GM21529 (cell line): ENCODE data around the gene RGS10.
"Not testable (repeated sequence)": the region's sequence is repeated elsewhere in the genome, so short reads cannot be mapped to it uniquely, and the experiment has no call there.

ENCODE experiments used
- ATAC-seq: cut with Tn5 transposase; IDR thresholded peaks from one replicate; pipeline ENCODE4 v1.9.1; 2021; ENCODE audit not compliant: unreplicated experiment

RGS10 gene, protein sequence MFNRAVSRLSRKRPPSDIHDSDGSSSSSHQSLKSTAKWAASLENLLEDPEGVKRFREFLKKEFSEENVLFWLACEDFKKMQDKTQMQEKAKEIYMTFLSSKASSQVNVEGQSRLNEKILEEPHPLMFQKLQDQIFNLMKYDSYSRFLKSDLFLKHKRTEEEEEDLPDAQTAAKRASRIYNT

DNA sequence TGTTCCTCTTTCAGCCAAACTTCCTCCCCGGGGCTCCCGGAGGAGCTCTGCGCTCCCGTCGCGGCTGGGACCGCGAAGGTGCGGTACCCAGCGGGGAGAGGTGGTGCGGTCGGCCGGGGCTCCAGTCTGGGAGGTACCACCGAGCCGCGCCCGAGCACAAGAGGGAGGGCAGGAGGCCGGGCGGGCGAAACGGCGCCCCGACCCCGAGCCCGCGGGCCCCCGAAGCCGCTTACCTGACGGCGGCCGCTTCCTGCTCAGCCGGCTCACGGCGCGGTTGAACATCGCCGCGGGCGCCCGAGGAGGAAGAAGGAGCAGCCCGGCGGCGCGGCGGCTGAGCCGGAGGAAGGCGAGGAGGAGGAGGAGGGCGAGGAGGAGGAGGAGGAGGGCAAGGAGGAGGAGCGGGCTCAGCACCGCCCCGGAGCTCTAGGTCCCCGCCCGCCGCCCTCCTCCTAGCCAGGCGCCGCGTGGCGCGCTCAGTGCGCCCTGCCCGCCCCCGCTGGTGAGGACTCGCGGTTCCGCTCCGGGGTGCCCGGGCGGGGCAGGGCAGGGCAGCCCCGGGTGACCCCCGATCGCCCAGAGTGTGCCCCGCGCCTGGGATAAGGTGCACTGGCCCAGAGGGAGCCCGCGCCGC, at the start of gene RGS10:
TSS of gene RGS10 (minus strand) at position 363 of the 631 bp plus-strand sequence. CDS start at position 282, 81 bp downstream.
- ATAC-seq = peak; percentile 76

DNA sequence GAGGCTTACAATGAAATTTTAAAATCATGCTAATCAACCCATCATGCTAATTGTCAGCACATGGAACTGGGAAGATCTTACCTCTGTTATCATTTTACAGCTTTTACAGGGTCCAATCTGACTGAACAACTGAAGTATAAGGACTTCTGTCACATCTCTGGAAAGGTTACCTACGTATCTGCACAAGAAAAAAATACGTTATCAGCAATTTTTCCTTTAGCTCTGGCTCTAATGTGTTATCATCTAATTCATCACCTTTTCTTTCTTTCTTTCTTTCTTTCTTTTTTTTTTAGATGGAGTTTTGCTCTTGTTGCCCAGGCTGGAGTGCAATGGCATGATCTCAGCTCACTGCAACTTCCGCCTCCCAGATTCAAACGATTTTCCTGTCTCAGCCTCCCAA, 45.6 kb upstream of the RGS10 start:
- ATAC-seq = no peak

DNA sequence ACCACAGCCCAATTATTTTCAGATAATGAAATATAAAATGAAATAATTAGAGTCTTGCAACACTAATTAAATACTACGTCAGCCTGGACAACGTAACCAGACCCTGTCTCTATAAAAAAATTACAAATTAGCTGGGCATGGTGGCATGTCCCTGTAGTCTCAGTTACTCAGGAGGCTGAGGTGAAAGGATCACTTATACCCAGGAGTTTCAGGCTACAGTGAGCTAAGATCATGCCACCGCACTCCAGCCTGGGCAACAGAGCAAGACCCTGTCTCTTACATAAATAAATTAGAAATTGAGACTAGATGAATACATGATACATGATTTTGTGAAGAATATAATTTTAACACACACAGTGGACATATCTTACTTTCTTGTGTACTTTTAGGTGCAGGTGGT, 35.8 kb upstream of the RGS10 start:
- ATAC-seq = no peak

DNA sequence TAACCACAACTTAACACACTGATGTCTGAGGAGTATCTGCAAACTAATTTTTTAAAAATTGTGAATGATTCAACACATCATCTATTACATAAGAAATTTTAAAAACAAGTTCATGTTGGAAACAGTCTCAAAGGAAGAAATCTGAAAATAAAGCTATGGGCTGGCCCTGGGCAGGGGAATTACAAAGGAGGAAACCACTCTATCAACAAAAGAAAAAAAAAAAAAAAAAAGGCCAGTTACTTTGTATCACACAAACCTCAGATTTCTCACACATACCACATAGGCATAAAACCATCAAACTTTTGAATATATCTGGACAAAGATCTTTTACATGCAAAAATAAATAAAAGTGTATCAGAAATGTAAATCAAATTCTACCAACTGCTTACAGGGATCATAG, 33.5 kb upstream of the RGS10 start:
- ATAC-seq = no peak

DNA sequence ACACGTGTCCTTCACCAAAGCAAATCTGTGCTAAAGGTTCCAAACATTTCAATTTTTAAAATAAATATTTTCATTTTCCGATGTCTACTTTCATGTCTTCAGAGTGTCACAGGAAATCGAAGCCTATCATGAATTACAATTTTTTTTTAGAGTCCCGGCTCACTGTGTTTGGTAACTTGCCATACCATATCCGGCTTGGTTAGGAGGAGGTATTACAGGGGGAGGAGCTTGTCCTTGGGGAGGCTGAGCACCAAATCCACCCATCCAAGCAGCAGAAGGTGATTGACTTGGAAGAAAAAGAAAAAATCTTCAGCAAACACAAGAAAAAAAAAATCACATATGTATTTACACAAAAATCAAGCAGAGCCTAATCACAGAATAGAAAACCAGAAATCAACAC, 33.0 kb upstream of the RGS10 start:
- no peak for ATAC-seq

DNA sequence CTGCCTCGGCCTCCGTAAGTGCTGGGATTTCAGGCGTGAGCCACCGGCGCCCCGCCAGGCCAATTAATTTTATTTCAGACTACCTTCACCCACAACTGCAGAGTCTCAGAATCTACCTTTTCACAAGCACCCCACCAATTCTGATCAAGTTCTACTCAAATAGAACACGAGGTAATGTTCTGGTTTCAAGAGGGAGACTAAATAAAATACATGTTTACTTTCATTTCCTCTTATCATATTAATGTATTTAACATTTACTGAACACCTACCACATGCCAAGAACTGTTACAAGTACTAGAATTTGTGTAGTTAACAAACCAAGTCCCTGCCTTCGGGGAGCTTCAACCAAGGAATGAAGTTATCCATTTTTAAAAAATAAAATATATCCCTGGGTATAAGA, 25.5 kb upstream of the RGS10 start:
- ATAC-seq = no peak

DNA sequence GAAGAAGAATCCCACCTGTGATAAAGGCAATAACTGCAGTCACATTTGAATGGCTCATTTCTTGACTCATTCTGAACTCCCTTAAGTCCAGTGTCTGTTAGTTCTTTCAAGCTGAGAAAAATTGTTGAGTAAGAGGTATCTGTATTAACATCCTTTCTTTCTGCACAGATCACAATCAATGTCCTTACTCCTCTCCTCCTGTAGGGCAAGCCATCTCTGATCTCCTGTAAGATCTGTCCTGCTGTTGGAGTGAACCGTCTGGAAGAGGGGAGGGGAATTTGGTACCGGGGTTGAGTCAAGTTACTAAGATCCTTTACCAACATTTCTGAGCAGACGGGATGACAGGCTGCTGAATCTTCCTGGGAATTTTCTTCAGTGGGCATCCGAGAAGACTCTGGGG, 19.6 kb upstream of the RGS10 start:
- no peak for ATAC-seq

DNA sequence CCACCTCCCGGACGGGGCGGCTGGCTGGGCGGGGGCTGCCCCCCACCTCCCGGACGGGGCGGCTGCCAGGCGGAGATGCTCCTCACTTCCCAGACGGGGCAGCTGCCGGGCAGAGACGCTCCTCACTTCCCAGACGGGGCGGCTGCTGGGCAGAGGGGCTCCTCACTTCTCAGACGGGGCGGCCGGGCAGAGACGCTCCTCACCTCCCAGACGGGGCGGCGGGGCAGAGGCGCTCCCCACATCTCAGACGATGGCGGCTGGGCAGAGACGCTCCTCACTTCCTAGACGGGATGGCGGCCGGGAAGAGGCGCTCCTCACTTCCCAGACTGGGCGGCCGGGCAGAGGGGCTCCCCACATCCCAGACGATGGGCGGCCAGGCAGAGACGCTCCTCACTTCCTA, 17.0 kb upstream of the RGS10 start:
- ATAC-seq = not testable (repeated sequence)

DNA sequence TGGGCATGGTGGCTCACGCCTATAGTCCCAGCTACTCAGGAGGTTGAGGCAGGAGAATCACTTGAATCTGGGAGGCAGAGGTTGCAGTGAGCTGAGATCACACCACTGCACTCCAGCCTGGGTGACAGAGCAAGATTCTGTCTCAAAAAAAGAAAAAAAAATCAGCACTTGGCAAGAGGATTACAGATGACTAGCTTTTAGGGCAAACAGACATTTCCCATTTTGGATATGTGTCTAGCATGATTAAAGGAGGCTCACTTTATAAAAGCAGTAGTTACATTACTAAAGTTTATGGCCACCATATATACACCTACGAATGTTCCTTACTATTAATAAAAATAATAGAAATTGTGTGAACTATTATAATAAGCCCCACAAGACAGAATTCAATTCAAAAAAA, 13.6 kb upstream of the RGS10 start:
- ATAC-seq = not testable (repeated sequence)

DNA sequence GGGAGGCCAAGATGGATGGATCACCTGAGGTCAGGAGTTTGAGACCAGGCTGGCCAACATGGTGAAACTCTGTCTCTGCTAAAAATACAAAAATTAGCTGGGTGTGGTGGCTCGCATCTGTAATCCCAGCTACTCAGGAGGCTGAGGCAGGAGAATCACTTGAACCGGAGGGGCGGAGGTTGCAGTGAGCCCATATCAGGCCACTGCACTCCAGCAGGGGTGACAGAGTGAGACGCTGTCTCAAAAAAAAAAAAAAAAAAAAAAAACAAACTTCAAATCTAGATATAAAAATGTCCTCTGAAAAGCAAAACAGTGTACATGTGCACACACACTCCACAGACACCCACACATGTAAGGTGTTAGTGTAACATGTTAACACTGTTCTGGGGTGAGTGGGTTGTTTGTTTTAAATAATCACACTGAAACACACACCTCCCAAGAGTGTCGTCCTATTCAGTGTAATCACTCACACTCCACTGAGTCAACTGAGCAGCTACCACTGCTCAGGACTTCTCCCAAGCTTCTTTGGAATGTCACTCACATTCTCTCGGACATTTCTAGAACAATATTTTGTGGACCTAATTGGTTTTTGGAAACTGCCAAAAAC, 12.8 kb upstream of the RGS10 start:
- ATAC-seq = no peak

DNA sequence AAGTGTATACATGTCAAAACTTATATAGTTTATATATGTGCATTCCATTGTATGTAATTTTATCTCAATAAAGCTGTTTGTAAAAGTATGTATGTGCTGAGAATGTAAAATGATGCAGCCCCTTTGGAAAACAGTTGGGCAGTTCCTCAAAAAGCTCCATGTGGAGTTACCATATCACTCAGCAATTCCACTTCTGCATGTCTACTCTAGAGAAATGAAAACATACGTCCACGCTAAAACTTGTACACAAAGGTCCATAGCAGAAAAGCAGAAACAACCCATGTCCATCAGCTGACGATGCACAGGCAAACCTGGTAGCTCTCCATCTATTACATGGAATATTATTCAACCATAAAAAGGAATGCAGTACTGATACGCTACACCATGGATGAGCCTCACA, 8.3 kb upstream of the RGS10 start:
- ATAC-seq = no peak

DNA sequence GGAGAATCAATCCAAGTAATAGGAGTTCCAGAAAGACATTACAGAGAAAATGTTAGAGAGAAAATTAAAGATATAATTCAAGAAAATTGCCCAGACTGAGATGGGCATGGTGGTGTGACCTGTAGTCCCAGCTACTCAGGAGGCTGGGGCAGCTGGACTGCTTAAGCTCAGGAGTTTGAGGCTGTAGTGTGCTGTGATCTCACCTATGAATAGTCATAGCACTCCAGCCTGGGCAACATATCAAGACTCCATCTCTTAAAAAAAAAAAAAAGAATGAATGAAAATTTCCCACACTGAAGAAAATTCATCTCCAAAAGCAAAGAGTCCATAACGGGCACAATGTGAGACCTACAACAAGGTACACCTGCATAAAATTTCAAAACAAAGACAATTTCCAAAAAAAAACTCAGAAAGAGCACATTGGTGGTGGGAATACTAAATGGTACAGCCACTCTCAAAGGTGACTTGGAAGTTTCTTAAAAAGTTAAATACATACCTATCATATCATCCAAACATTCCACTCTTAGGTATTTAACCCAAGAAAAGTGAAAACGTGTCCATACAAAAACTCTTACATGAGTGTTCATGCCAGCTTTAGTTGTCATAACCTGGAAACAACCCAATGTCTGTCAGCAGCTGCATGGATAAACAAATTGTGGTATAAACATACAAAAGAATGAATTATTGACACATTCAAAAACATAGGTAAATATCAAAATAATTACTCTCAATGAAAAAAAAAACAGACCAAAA, 6.9 kb upstream of the RGS10 start:
- no peak for ATAC-seq

DNA sequence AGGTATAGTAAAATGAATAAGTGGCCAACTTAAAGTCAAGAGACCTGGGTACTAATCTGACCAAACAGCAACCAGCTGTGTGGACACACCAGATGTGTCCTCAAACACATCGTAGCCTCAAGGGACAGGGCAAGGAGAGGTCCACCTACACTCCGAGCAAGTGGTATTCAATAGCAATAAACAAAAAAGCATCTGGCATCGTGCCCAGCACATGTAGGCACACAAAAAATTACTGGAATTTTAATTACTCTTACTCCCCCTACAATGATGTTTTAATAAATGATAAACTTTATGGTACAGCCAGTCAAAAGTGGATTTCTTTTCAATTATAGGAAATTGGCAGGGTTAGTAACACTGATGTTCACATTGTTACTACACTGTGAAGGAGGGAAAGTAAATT, 3.5 kb upstream of the RGS10 start:
- ATAC-seq = no peak

DNA sequence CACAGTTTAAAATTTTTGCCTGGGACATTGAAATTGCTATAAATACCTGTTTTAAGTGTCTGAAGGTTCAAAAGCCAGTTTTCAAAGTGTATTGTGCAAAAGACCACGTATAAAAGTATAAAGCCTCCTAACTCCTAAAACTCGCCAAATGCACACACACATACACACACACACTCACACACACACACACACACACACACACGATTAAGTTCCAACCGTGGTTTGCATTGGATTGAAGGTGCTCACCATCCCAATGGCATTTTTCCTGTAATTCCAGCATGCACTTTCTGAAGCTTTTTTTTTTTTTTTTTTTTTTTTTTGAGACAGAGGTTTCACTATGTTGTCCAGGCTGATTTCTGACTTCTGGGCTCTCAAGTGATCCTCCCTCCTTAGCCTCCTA, 2.8 kb upstream of the RGS10 start:
- ATAC-seq = no peak

DNA sequence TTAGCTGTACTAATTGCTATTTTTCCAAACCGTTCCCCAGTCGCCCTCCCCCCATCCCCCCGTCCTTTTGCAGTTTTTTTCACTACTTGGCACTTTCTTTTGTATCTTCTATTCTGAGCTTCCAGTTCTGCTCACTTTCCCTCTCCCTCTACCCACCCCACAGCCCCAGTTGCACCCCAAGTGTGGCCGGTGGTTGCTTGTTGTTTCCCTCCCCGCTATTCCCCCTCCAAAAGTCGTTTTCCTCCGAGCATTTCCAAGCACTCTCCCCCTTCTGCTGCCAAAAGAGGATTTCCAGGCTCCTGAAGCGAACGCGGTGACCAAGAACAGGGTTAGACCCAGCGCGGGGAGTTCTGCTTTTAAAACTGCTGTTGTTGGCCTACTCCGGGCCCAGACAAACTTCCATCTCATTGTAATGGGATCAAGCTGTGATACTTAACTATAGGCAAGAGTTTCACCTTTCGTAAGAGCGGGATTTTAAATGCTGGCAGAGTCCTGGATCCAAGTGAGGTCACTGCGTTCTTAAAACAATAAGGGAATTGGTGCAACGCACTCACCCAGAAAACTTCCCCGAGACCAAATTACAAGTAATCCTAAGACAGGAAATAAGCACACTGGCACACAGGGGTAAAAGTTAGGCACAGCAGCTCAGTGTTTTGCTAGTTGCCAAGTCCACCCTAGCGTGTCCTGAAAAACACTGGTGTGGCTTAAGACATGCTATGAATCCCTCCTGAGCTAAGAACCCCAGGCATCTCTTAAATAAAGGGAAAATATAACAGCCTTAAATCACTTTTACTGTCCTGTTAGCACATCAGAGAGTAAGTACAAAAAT, 1.5 kb upstream of the RGS10 start:
- ATAC-seq = no peak

DNA sequence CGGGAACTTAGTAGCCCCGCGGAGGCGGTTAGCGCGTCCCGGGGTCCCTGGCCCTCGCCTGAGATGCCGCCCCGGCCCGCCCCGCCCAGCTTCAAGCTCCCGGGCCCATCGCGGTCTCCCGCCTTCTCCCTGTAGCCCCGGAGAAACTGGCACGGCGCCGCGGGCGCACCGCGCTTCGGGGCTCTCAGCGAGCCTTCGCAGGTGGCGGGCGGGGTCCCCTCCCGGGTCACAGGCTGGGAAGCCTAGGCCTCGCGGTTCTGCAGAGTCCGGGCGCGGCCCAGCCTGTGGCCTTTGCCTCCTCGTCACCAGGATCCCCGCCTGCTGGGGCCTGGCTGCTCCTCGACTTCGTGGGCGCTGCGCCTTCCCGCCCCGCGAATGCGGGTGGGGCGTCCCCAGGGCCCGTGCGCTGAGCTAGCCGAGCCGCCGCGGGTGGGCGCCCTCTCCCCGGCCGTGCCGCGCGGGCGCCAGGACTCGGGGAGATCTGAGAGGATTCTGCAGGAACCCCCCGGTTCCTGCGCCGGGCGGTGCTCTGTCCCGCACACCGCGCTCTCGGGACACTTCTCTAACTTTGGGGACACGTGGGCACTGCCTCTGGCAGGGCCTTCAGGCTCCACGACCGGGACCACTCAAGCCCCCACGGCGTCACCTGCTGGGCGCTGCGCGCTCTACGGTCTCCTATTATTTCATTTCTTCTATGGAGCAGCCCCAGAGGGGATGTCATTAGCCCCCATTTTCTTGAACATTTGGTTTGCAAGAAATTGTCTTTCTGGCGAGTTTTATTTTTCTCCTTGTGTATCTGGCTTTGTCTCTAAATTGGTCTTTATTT, 682 bp upstream of the RGS10 start:
- ATAC-seq = peak; percentile 44

DNA sequence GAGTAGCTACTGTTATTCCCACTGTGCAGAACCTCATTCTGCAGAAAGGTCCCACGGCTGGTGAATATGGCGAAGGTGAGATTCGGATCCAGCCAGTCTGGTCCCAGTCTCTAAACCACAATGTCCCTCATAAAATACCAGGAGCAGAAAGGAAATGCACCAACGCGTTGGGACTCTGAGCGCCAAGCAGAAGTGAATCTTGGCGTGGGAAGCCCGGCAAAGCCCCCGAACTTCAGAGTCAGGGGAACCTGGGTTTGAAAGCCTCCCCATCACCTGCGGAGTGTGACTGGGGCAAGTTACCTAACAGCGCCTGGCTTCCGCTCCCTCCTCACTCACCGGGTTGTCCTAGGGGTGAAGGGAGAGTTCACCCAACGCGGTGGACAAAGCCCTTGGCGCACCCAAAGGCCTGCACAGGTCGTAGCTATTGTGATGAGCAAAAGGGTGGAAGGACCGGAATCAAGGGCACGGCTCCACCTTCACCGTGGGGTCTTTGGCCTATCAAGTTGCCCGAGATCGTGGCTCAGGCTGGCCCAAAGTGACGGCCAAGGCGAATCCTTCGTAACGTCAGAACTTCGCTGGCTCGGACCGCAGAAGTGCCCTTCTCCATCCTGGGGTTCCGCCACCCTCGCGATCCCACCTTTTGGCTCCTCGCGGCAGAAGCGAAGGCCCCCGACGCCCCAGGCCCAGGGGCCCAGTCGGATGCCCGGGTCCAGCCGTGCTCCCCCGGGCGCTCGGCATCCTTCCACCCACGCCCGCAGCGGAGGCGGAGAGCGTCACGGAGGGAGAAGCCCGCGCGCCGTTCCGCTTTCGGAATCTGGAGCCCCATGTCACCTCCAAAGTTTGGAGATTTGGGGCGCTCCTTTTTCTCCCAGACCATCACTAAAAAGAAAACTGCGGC, 811 bp downstream of the RGS10 start:
- ATAC-seq = peak; percentile 14

DNA sequence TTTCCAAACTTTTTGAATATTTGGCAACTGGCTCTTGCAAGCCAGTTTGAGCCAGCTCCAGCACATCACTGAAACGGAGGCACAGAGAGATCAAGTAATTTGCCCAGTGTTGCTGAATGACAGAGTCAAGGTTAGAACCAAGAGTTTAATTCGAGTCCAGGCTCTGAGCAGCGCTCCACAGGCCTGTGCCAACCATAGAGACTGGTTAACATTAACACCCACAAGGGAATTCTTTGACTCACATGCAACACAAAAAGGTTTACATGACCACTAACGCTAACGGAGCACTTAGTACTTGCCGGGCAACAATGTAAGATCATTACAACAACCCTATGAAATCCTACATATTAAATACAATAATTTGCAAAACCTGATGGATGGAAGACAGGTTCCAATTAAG, 1.5 kb downstream of the RGS10 start:
- no peak for ATAC-seq

DNA sequence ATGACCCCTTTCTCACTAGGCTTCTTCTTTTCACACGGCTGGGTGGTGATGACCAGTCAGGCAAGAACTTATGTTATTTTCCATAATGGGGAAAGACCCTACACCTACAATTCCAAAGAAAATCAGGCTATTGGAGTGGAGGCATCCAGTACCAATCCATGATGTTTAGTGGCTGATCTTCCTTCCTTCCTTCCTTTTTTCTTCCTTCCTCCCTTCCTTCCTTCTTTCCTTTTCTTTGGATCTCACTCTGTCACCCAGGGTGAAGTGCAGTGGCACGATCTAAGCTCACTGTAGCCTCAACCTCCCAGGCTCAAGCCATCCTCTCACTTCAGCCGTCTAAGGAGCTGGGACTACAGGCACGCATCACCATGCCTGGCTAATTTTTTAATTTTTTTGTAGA, 2.5 kb downstream of the RGS10 start:
- ATAC-seq = no peak
